GM12865 (cell line): ENCODE results near the gene NDRG2.

Source experiments
- DNase-seq: peaks from one replicate; pipeline ENCODE4 v3.0.0; 2010; ENCODE audit warnings: low read depth
- H3K4me3 ChIP-seq: 2 replicates; pipeline ENCODE4 v1.5.1; 2011; ENCODE audit warnings: mild to moderate bottlenecking, low read depth, low read length, control low read depth
- TF ChIP-seq, protein P1 (sequence below): IDR thresholded peaks from 2 replicates; pipeline ENCODE4 v1.5.1; 2011; ENCODE audit warnings: low read length, control low read depth, low read depth, inconsistent platforms; ENCODE audit not compliant: insufficient read depth; ENCODE audit errors: missing control alignments

Gene NDRG2

DNA sequence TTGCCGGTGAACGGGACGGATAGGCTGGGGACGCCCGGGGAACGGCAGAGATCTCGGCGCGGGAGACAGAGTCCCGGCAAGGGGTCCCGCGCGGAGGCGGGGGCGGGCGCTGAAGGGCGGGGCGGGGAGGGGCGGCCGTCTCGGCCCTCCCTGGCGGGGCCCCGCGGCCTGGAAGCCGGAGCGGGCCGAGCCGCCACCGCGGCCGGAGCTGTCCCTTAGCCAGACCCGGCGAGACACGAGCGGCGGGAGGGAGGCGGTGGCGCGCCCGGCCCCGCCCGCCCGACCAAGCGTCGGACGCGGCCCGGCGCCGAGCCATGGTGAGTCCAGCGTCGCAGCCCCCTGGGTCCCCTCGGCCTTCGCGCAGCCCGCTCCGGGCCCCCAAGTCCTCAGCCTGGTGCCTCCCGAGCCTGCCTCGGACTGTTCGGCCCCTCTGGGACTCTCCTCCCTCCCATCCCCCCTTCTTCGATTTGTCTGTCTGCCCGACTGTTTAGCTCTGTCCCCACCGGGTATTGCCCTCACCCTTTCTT is 45.3 kb upstream of the NDRG2 start, which contains the start of gene ARHGEF40:
ARHGEF40 (plus strand) TSS at position 222 of the 527 bp plus-strand sequence; CDS start at position 315, 93 bp downstream.
- DNase-seq: no peak
- H3K4me3 ChIP-seq: peak within 1 kb of the TSS; percentile 48

DNA sequence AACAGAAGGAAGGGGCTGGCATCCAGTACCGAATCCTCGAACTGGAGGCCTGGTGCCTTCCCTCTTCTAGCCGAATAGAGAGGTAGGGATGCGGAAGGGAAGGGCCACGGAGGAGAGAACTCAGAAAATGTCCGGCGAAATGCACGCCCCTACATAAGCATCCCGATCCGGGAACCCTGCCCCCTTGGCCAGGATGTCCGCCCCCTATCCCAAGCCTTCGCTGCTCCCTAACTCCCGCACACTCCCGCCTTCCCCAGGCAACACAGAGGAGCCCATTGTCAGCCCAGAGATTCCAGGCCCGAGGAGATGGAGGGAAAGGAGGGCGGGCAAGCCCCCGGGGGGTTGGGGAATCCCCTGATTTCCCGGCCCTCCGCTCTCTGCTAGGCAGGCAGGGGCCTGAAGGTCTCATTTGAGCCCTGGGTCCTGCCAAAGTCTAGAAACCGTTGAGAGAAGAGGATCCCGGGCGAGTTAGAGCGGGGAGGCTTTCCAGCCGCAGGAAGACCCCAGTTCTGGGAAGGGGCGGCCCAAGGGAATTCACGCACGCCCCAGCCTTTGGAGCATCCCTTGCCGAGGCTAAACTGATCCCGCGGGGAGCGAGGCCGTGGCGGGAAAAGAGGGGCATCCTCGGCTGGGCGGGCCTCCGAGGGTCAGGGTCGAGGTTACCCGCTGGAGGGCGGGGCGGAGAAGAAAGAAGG is 44.7 kb upstream of the NDRG2 start:
- no peak for DNase-seq
- TF ChIP-seq, protein P1, sequence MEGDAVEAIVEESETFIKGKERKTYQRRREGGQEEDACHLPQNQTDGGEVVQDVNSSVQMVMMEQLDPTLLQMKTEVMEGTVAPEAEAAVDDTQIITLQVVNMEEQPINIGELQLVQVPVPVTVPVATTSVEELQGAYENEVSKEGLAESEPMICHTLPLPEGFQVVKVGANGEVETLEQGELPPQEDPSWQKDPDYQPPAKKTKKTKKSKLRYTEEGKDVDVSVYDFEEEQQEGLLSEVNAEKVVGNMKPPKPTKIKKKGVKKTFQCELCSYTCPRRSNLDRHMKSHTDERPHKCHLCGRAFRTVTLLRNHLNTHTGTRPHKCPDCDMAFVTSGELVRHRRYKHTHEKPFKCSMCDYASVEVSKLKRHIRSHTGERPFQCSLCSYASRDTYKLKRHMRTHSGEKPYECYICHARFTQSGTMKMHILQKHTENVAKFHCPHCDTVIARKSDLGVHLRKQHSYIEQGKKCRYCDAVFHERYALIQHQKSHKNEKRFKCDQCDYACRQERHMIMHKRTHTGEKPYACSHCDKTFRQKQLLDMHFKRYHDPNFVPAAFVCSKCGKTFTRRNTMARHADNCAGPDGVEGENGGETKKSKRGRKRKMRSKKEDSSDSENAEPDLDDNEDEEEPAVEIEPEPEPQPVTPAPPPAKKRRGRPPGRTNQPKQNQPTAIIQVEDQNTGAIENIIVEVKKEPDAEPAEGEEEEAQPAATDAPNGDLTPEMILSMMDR: no peak
- H3K4me3 ChIP-seq: no peak overlapping the region; the same call in 1 of the 2 replicates

More for the DNA sequence above, 45.3 kb upstream of the NDRG2 start, which contains the start of gene ARHGEF40:
- TF ChIP-seq, protein P1: no peak

DNA sequence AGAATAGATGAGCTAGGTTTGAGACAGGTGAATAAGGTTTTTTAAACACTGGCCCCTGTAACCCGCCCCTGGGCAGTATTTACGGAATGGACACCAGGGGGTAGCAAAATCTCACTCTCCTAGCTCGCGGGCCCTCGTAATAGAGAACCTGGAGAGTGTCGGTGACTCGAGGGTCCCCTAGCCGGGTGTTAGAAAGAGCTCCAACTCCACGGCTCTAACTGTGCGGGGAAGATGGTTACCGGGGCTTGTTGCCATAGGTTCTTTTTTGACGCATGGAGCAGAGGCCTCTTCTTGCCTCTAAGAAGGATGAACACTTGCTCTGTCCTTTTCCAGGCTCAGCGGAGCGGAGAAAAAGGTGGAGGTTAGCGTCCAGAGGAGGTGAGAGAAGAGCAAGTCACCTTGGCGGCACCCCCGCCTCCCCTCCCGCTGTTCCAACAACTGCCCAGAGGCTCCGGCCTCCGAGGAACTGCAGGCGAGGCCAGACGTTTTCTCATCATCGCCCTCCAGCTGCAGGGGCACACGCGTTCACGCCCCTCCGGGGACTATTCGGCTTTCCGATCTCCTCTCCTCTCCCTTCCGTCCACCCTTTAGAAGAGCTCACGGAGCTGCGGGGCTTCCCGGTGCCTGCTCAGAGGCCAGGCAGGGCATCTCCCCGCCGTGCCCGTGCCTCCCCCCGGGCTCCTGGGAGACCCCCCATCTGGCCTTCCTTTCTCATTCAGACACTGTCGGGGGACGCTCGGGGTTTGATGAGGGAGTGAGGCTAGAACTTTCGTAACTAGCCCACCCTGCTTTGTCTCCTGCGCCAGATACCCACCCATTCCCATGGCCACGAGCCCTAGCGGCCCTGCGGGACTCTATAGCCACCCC is 43.9 kb upstream of the NDRG2 start:
- DNase-seq: peak; percentile 51
- TF ChIP-seq, protein P1: peak; percentile 38
- H3K4me3 ChIP-seq: no peak overlapping the region

- DNase-seq: no peak
- TF ChIP-seq, protein P1: peak; percentile 29
- no peak overlapping the region for H3K4me3 ChIP-seq
These were observed 42.1 kb upstream of the NDRG2 start for GRCh38 chr14:21066882-21067502.

GRCh38 chr14:21063479-21063878 is 38.6 kb upstream of the NDRG2 start:
- TF ChIP-seq, protein P1: no peak
- no peak for DNase-seq
- H3K4me3 ChIP-seq: no peak overlapping the region

- no peak for DNase-seq
- no peak overlapping the region for H3K4me3 ChIP-seq
- TF ChIP-seq, protein P1: no peak
These were observed 36.4 kb upstream of the NDRG2 start for GRCh38 chr14:21061347-21061668.
